ENCODE measurements around the gene GAL3ST2. TPM values are rescaled to one million over a fixed set of nuclear protein-coding genes. Genes with fewer than 3 reads are reported as not detected.
"Not testable (repeated sequence)": the region's sequence is repeated elsewhere in the genome, so short reads cannot be mapped to it uniquely, and the experiment has no call there.

GAL3ST2 gene
- total and polyA plus RNA-seq, 4 donors: 0.03 to 0.33 (median 0.23) TPM; not detected in 1

- DNase-seq (ENCODE audit: low spot score); H3K4me1 ChIP-seq (ENCODE audit: control insufficient read depth in 4 of 4, insufficient read depth in 4 of 4, low read length in 3 of 4): not testable (repeated sequence)
- WGBS: 57% methylated on average over 3 of the region's 3 CpGs
These were observed 5.4 kb downstream of the GAL3ST2 start for GRCh38 chr2:241782053-241782452.

GRCh38 chr2:241788135-241788534 lies 11.5 kb downstream of the GAL3ST2 start:
- no peaks in the 10 kb centered on the region for H3K4me1 ChIP-seq (ENCODE audit: control insufficient read depth in 4 of 4, insufficient read depth in 4 of 4, low read length in 3 of 4)
- no peaks in the 10 kb centered on the region for H3K36me3 ChIP-seq (ENCODE audit: control insufficient read depth in 4 of 4, insufficient read depth in 3 of 4, low read depth in 1 of 4, low read length in 3 of 4)
- H3K27me3 ChIP-seq (ENCODE audit: control insufficient read depth in 4 of 4, insufficient read depth in 4 of 4, low read length in 3 of 4): no peaks in the 10 kb centered on the region
- no peak overlapping the region for H3K9ac ChIP-seq (ENCODE audit: low read depth in 1 of 2, low read length in 2 of 2)
- H3K27ac ChIP-seq (ENCODE audit: low read depth in 1 of 2, low read length in 2 of 2): no peak overlapping the region
- no peaks in the 10 kb centered on the region for H3K9me3 ChIP-seq (ENCODE audit: control insufficient read depth in 4 of 4, low read length in 3 of 4)
- no peak overlapping the region for H3K4me3 ChIP-seq (ENCODE audit: low read depth in 1 of 3, low read length in 3 of 3)
- WGBS: 92% methylated on average over 4 of the region's 4 CpGs
- DNase-seq (ENCODE audit: low spot score): no peak
- no peak for TF ChIP-seq HNF4G (IDR thresholded peaks at IDR 0.05)
- TF ChIP-seq TAF1 (conservative IDR thresholded peaks at IDR 0.05): no peak

More at GRCh38 chr2:241782053-241782452, 5.4 kb downstream of the GAL3ST2 start:
- not testable (repeated sequence) for H3K9ac ChIP-seq (ENCODE audit: low read depth in 1 of 2, low read length in 2 of 2); H3K36me3 ChIP-seq (ENCODE audit: control insufficient read depth in 4 of 4, insufficient read depth in 3 of 4, low read depth in 1 of 4, low read length in 3 of 4); H3K27me3 ChIP-seq (ENCODE audit: control insufficient read depth in 4 of 4, insufficient read depth in 4 of 4, low read length in 3 of 4); H3K9me3 ChIP-seq (ENCODE audit: control insufficient read depth in 4 of 4, low read length in 3 of 4); H3K27ac ChIP-seq (ENCODE audit: low read depth in 1 of 2, low read length in 2 of 2); H3K4me3 ChIP-seq (ENCODE audit: low read depth in 1 of 3, low read length in 3 of 3)
- peak in 1 of 2 donors; percentile 8 for TF ChIP-seq HNF4A (conservative IDR thresholded peaks at IDR 0.05)

GRCh38 chr2:241788572-241788971 lies 11.9 kb downstream of the GAL3ST2 start:
- Histone ChIP-seq H3K4me1 (ENCODE audit: control insufficient read depth in 4 of 4, insufficient read depth in 4 of 4, low read length in 3 of 4) (no peaks in the 10 kb centered on the region), H3K9ac (ENCODE audit: low read depth in 1 of 2, low read length in 2 of 2) (no peak overlapping the region), H3K27me3 (ENCODE audit: control insufficient read depth in 4 of 4, insufficient read depth in 4 of 4, low read length in 3 of 4) (no peaks in the 10 kb centered on the region), H3K36me3 (ENCODE audit: control insufficient read depth in 4 of 4, insufficient read depth in 3 of 4, low read depth in 1 of 4, low read length in 3 of 4) (no peaks in the 10 kb centered on the region), H3K27ac (ENCODE audit: low read depth in 1 of 2, low read length in 2 of 2) (no peak overlapping the region), H3K9me3 (ENCODE audit: control insufficient read depth in 4 of 4, low read length in 3 of 4) (no peaks in the 10 kb centered on the region), H3K4me3 (ENCODE audit: low read depth in 1 of 3, low read length in 3 of 3) (no peak overlapping the region)
- no peak for DNase-seq (ENCODE audit: low spot score)
- 43% methylated on average over 3 of the region's 3 CpGs for WGBS
- no peak for TF ChIP-seq GABPA (IDR thresholded peaks at IDR 0.05 in 1 of 2, conservative IDR thresholded peaks at IDR 0.05 in 1 of 2)
- TF ChIP-seq REST (IDR thresholded peaks at IDR 0.05): no peak
- TF ChIP-seq RAD21 (IDR thresholded peaks at IDR 0.05): no peak
- no peak for TF ChIP-seq RXRA (IDR thresholded peaks at IDR 0.05)
- no peak for TF ChIP-seq JUND (IDR thresholded peaks at IDR 0.05)
- TF ChIP-seq FOXA2 (IDR thresholded peaks at IDR 0.05): no peak
- no peak for TF ChIP-seq NR2F2 (IDR thresholded peaks at IDR 0.05)
- TF ChIP-seq ZBTB33 (IDR thresholded peaks at IDR 0.05): no peak
- no peak for TF ChIP-seq MAX (IDR thresholded peaks at IDR 0.05)
- no peak for TF ChIP-seq HNF4A (conservative IDR thresholded peaks at IDR 0.05)
- TF ChIP-seq EGR1 (IDR thresholded peaks at IDR 0.05; ENCODE audit: low read depth in 2 of 2): no peak
- TF ChIP-seq CTCF (IDR thresholded peaks at IDR 0.05; ENCODE audit: low read depth, low read length, missing input control): no peak
- TF ChIP-seq SP1 (IDR thresholded peaks at IDR 0.05): no peak
- no peak for TF ChIP-seq YY1 (IDR thresholded peaks at IDR 0.05)

GRCh38 chr2:241791385-241791784 lies 14.8 kb downstream of the GAL3ST2 start:
- DNase-seq (ENCODE audit: low spot score); H3K9me3 ChIP-seq (ENCODE audit: control insufficient read depth in 4 of 4, low read length in 3 of 4); H3K9ac ChIP-seq (ENCODE audit: low read depth in 1 of 2, low read length in 2 of 2); H3K36me3 ChIP-seq (ENCODE audit: control insufficient read depth in 4 of 4, insufficient read depth in 3 of 4, low read depth in 1 of 4, low read length in 3 of 4); H3K4me3 ChIP-seq (ENCODE audit: low read depth in 1 of 3, low read length in 3 of 3); H3K27me3 ChIP-seq (ENCODE audit: control insufficient read depth in 4 of 4, insufficient read depth in 4 of 4, low read length in 3 of 4); H3K27ac ChIP-seq (ENCODE audit: low read depth in 1 of 2, low read length in 2 of 2); H3K4me1 ChIP-seq (ENCODE audit: control insufficient read depth in 4 of 4, insufficient read depth in 4 of 4, low read length in 3 of 4): not testable (repeated sequence)
- WGBS: 83% methylated on average over 3 of the region's 3 CpGs
